ENCODE measurements around the gene ANKRD10.
"Not testable (repeated sequence)": the region's sequence is repeated elsewhere in the genome, so short reads cannot be mapped to it uniquely, and the experiment has no call there.

GRCh38 chr13:110954533-110954920, 39.7 kb upstream of the ANKRD10 start:
- TF ChIP-seq, protein P1, sequence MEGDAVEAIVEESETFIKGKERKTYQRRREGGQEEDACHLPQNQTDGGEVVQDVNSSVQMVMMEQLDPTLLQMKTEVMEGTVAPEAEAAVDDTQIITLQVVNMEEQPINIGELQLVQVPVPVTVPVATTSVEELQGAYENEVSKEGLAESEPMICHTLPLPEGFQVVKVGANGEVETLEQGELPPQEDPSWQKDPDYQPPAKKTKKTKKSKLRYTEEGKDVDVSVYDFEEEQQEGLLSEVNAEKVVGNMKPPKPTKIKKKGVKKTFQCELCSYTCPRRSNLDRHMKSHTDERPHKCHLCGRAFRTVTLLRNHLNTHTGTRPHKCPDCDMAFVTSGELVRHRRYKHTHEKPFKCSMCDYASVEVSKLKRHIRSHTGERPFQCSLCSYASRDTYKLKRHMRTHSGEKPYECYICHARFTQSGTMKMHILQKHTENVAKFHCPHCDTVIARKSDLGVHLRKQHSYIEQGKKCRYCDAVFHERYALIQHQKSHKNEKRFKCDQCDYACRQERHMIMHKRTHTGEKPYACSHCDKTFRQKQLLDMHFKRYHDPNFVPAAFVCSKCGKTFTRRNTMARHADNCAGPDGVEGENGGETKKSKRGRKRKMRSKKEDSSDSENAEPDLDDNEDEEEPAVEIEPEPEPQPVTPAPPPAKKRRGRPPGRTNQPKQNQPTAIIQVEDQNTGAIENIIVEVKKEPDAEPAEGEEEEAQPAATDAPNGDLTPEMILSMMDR (IDR thresholded peaks at IDR 0.05): not testable (repeated sequence)
- not testable (repeated sequence) for TF ChIP-seq ZFX (IDR thresholded peaks at IDR 0.05; ENCODE audit: borderline replicate concordance)

All from 22Rv1 (cell line).